GM12801 (cell line): ENCODE data around the gene MRRF.

Experiments
- TF ChIP-seq, protein P1 (sequence below): IDR thresholded peaks from one replicate; pipeline ENCODE4 v1.5.1; 2011; ENCODE audit warnings: control low read depth; ENCODE audit not compliant: insufficient read length; ENCODE audit errors: extremely low read depth

MRRF gene

DNA sequence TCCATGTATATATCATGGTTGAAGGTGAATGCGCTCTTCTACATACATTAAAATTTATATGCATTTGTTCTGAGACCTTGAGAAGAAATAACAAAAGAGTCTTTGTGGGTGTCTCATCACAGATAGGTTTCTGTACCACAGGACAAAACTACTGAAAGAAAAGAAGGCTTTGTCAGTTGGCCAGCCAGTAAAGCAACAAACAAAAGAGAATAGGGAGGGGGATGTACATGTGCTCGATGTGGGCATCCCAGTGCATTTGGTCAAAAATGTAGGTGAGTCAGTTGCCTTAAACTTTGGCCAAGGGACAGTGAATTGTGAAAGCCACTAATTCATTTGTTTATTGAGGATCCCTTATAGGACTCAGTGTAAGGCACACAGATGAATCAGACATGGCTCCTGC, 13.3 kb upstream of the MRRF start:
- TF ChIP-seq, protein P1, sequence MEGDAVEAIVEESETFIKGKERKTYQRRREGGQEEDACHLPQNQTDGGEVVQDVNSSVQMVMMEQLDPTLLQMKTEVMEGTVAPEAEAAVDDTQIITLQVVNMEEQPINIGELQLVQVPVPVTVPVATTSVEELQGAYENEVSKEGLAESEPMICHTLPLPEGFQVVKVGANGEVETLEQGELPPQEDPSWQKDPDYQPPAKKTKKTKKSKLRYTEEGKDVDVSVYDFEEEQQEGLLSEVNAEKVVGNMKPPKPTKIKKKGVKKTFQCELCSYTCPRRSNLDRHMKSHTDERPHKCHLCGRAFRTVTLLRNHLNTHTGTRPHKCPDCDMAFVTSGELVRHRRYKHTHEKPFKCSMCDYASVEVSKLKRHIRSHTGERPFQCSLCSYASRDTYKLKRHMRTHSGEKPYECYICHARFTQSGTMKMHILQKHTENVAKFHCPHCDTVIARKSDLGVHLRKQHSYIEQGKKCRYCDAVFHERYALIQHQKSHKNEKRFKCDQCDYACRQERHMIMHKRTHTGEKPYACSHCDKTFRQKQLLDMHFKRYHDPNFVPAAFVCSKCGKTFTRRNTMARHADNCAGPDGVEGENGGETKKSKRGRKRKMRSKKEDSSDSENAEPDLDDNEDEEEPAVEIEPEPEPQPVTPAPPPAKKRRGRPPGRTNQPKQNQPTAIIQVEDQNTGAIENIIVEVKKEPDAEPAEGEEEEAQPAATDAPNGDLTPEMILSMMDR: no peak

DNA sequence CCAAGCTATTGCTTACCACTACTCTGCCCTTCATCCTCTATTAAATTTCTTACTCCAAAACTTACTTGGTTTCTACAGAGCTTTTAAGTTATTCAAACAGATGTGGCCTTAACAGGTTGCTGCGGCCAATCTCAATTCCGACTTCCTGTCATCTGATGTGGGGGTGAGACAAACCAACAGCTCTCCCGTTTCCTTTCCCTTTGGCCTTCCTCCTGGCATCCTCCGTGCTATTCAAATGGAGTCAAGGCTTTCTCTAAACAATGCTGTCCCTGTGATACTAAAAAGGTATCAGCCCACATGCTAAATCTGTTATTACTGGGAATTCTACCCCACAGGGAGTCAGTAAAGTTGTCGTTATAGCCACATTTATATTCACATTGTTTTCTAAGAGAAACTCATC, 11.9 kb upstream of the MRRF start:
- TF ChIP-seq, protein P1: no peak

DNA sequence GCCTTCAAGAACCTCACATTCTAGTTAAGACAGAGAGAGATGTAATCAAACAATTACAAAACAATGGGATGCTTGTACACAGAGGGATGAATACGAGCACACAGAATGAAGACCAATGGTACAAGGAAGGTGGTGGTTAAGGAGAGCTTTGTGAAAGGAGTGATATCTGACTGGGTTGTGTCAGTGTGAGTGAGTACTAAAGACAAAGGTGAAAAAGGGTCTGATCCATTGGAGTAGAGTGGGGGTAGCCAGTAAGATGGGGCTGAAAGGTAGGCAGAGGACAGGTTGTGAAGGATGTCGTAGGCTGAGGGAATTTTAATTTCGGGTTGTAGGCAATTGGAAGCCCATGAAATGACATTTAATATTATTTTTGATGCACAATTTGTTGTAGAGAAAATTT, 9.9 kb upstream of the MRRF start:
- TF ChIP-seq, protein P1: no peak

DNA sequence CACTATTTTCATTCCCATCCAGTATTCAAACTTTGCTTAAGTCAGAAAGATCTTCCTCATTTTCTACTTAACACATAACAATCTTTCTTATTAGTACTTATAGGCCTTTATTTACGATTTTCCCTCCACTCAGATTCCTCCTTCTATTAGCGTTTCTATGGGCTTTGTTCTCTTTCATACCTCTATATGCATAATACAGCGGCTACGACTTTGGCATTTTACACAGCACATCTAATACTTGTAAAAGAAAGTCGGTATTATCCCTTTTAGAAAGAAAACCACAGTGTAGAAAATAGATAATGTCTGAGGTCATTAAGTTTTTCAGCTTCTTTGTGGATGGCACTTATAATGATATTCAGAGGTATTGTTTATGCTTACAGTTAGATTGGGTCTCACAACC, 8.5 kb upstream of the MRRF start:
- TF ChIP-seq, protein P1: no peak

DNA sequence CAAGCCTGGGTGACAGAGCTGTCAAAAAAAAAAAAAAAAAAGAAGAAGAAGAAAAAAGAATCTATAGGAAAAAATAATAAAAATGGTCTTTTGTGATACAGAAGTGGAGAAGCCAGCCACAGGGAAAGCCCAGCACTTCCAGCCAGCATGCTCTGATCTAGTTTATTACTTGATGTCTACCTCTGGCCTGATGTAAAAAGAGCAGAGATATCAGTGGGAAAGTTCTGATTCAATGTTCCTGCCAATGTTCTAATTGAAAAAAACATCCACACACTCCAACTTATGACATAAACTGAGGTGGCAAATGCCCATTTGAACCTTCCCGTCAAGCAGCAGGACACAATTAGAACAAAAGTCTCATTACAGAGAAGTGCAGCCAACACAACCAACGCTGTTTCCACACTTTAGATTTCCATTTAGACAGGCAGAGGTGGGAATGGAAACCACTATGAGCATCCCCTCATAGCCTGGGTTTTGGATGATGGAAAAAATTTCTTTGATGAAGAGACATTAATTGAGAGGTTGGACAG, 5.7 kb upstream of the MRRF start:
- TF ChIP-seq, protein P1: no peak

DNA sequence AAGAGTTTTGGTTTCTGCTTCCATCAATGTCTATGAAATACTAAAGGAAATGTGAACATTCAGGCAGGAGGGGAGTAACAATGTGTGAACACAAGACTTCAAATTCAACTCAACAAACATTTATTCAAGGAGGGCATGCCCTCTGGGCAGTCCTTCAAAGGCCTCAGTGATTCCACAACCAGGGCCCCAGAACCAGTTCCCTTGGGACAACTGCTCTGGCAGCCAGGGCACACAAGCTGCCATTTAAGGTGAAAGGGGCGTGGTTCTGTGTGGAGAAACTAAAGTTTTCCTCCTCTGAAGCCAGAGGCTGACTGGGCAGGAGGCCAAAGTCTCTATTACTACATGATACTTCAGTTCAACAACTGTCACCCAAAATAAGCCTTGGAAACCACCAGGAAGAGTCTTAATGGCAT, 3.2 kb upstream of the MRRF start:
- TF ChIP-seq, protein P1: no peak

DNA sequence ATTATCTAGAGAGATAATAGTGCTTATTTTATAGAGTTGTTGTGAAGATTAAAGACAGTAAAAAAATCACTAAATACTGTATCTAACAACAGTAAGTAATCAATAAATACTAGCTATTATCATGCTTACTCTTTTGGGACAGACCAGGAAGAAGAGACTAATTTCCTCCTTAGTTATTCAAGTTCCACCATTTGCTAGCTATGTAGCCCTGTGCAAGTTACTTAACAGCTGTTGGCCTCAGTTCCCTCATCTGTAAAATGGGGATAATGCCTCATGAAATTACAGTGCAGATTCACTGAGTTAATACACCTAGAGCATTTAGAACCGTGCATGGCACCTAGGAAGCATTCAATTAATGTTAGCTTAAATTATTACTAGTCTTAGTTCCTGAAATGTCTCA, 2.6 kb upstream of the MRRF start:
- TF ChIP-seq, protein P1: no peak
